MG63 (cell line): ENCODE results near the gene ATG2B. TPM values are rescaled to one million over a fixed set of nuclear protein-coding genes. Genes with fewer than 3 reads are reported as not detected.

Experiments used
- DNase-seq: peaks from one replicate; pipeline ENCODE4 v3.0.0-alpha.2; 2020
- H3K27me3 ChIP-seq: fragments of 250-450 bp; sonication (Bioruptor Pico); 2 replicates; pipeline ENCODE4 v1.5.1; 2020; ENCODE audit warnings: mild to moderate bottlenecking, moderate library complexity
- H3K36me3 ChIP-seq: fragments of 250-450 bp; sonication (Bioruptor Pico); 2 replicates; pipeline ENCODE4 v1.5.1; 2020; ENCODE audit warnings: mild to moderate bottlenecking, moderate library complexity
- H3K4me3 ChIP-seq: fragments of 250-450 bp; sonication (Bioruptor Pico); 2 replicates; pipeline ENCODE4 v1.5.1; 2020; ENCODE audit warnings: mild to moderate bottlenecking, moderate library complexity
- H3K9me3 ChIP-seq: fragments of 250-450 bp; sonication (Bioruptor Pico); 2 replicates; pipeline ENCODE4 v1.5.1; 2020; ENCODE audit warnings: mild to moderate bottlenecking, moderate library complexity
- total RNA-seq: library from RNA; depleted of rRNA; stranded (reverse); fragments of >200 nt; shearing (Covaris generic); gene quantifications from 2 replicates; pipeline ENCODE4 v1.2.3, GENCODE V29; 2014; ENCODE audit warnings: low replicate concordance

Gene ATG2B
- total RNA-seq, 1 experiment from 2014 or later, result 3.1 TPM

- DNase-seq, result no peak
Measured at GRCh38 chr14:96297000-96297399, 66.1 kb downstream of the ATG2B start.

GRCh38 chr14:96294246-96294645, 68.9 kb downstream of the ATG2B start:
- Histone ChIP-seq H3K36me3 (no peaks in the 10 kb centered on the region), H3K9me3 (no peaks in the 10 kb centered on the region), H3K4me3 (no peak overlapping the region), H3K27me3 (no peaks in the 10 kb centered on the region)
- no peak for DNase-seq

More at GRCh38 chr14:96297000-96297399, 66.1 kb downstream of the ATG2B start:
- H3K27me3 ChIP-seq, result no peaks in the 10 kb centered on the region
- no peaks in the 10 kb centered on the region for H3K9me3 ChIP-seq
- no peaks in the 10 kb centered on the region; the same call in 1 of the 2 replicates for H3K36me3 ChIP-seq
- no peak overlapping the region for H3K4me3 ChIP-seq

DNA sequence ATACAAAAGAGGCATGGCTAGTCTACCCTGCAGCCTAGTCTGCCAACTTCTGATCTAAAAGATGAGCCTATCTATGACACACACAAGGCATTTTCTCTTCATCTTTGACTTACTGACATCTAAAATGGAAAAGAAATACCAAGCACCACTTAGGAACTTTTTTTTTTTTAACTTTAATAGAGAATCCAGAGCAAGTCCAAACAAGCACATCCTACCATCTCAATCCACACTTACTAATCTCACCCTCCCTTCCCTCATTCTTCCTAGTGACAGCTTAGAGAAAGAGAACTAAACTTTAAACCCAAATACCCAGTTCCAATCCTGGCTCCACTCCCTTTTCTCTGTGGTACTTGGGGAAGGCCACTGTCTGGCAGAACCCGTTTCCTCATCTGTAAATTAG, 75.3 kb downstream of the ATG2B start:
- no peak overlapping the region for H3K4me3 ChIP-seq
- H3K36me3 ChIP-seq, result no peaks in the 10 kb centered on the region
- no peak for DNase-seq
- H3K27me3 ChIP-seq, result no peaks in the 10 kb centered on the region
- no peaks in the 10 kb centered on the region for H3K9me3 ChIP-seq

DNA sequence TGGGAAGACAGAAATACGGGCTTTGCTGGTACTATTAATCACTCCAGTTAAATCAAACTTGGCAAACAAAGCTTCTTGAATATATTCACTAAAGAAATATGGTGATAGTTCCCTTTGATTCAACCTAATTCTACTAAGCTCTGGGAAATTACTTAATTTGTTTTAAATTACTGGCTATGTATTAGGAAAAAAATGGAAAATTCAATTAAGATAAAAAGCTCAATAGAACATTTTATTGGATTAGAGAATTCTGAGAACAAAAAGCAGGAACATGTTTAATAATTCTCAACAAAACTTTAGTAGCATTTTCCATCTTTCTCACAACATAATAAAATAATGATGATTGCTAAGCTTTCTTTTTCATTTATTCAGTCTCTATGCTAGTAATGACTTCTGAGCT, 76.9 kb downstream of the ATG2B start:
- Histone ChIP-seq H3K9me3 (no peaks in the 10 kb centered on the region), H3K27me3 (no peaks in the 10 kb centered on the region), H3K36me3 (no peaks in the 10 kb centered on the region), H3K4me3 (no peak overlapping the region)
- DNase-seq, result no peak

- DNase-seq, result no peak
- Histone ChIP-seq H3K36me3 (no peaks in the 10 kb centered on the region), H3K27me3 (no peaks in the 10 kb centered on the region), H3K9me3 (no peaks in the 10 kb centered on the region), H3K4me3 (no peak overlapping the region)
Measured at GRCh38 chr14:96285667-96286066, 77.5 kb downstream of the ATG2B start.

GRCh38 chr14:96284430-96284829, 78.7 kb downstream of the ATG2B start:
- H3K4me3 ChIP-seq, result no peak overlapping the region
- H3K9me3 ChIP-seq, result no peaks in the 10 kb centered on the region
- H3K36me3 ChIP-seq, result no peaks in the 10 kb centered on the region
- DNase-seq, result no peak
- no peaks in the 10 kb centered on the region for H3K27me3 ChIP-seq

GRCh38 chr14:96284008-96284407, 79.1 kb downstream of the ATG2B start:
- Histone ChIP-seq H3K4me3 (no peak overlapping the region), H3K27me3 (no peaks in the 10 kb centered on the region), H3K36me3 (no peaks in the 10 kb centered on the region), H3K9me3 (no peaks in the 10 kb centered on the region)
- DNase-seq, result no peak

DNA sequence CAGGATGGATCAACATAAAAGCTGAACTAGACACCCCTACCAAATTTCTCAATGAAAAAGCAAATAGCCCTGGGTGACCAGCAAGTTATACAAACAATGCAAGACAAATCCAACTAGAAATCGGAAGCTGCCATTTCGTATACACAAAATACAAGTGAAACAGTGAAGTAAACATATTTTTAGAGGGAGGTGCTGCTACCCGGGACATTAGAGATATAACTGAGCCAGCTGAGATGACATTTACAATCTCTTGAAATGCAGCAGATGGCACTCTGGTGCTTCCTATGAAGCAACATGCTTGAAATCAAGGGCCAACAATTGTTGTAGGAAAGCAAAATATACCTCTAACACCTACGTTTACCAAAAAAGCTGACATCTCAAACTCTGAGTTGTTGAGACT, 81.7 kb downstream of the ATG2B start:
- no peak overlapping the region for H3K4me3 ChIP-seq
- no peak for DNase-seq

GRCh38 chr14:96280104-96280503, 83.0 kb downstream of the ATG2B start:
- Histone ChIP-seq H3K36me3 (no peaks in the 10 kb centered on the region), H3K9me3 (no peaks in the 10 kb centered on the region), H3K27me3 (no peaks in the 10 kb centered on the region), H3K4me3 (no peak overlapping the region)
- DNase-seq, result no peak

More for the DNA sequence above, 81.7 kb downstream of the ATG2B start:
- no peaks in the 10 kb centered on the region for H3K36me3 ChIP-seq
- H3K27me3 ChIP-seq, result no peaks in the 10 kb centered on the region
- no peaks in the 10 kb centered on the region for H3K9me3 ChIP-seq

- H3K27me3 ChIP-seq, result no peaks in the 10 kb centered on the region
- H3K9me3 ChIP-seq, result no peaks in the 10 kb centered on the region
- no peaks in the 10 kb centered on the region for H3K36me3 ChIP-seq
- DNase-seq, result no peak
- no peak overlapping the region for H3K4me3 ChIP-seq
Measured at GRCh38 chr14:96279564-96279963, 83.6 kb downstream of the ATG2B start.

GRCh38 chr14:96277890-96278289, 85.3 kb downstream of the ATG2B start:
- DNase-seq, result no peak
- H3K9me3 ChIP-seq, result no peaks in the 10 kb centered on the region
- no peak overlapping the region for H3K4me3 ChIP-seq
- H3K27me3 ChIP-seq, result no peaks in the 10 kb centered on the region
- no peaks in the 10 kb centered on the region for H3K36me3 ChIP-seq

DNA sequence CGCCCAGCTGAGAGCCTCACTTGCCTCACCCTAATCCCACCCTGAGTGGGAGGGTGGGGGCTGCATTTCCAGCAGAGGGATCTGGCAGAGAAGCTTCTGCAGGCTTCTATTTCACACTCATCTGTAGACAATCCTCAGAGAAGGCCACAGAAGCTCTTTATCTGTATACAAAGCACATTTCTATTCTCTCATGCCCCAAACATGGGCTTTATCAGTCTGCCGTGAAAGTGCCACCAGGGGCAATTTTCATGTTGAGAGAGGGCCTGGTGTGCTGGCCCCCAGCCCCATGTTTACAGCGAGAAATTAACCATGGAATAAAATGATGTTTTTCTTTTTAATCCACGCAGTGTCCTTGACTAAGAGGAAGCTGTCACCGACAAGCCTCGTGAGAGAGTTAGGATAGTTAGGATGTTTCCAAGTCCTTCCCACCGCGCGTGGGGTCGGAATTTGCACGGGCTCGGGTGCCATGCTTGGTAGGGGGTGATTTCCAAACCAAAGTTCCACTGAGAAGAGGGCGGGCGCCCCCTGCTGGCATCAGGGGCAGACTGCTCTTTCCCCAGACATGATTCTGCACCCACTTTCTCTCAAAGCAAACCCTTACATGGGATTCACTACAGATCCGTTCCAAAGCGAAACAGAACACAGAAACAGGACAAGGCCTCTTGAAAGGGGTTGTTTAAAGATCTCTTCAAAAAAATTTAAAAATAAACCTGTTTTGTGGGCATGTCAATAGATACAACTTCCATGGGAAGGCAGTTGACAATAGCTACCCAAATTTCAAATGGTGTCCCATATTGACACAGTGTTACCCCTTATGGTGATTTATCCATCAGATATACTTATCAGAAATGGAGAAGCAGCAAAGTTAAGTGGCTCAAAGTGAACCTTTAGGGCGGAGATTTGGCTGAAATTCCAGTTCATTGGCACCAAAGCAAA, 87.7 kb downstream of the ATG2B start:
- no peak overlapping the region for H3K4me3 ChIP-seq
- DNase-seq, result peak; percentile 41
- H3K9me3 ChIP-seq, result peaks cover 6% of the 10 kb centered on the region; the same call in 1 of the 2 replicates
- no peaks in the 10 kb centered on the region for H3K36me3 ChIP-seq
- no peaks in the 10 kb centered on the region for H3K27me3 ChIP-seq

GRCh38 chr14:96274543-96274942, 88.6 kb downstream of the ATG2B start:
- DNase-seq, result no peak

DNA sequence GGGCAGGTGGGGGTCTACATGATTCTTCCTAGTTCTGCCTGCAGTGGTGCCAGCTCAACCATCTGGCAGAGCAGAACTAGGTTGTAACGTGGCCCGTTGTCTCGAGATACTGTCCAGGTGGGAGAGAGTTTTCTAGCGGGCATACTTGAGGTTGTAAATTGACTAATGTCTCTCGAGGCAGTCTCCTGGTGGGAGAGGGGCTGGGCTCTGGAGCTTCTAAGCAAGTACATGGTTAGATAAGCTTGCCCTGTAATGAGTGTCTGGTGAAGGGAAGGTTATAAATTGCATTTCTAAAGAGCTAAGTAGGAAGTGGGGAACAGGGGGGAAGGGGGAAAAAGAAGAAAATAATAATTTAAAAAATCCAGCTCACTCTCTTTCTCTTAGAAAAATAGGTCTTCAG, 89.0 kb downstream of the ATG2B start:
- DNase-seq, result no peak
- Histone ChIP-seq H3K9me3 (peaks cover 6% of the 10 kb centered on the region; the same call in 1 of the 2 replicates), H3K27me3 (no peaks in the 10 kb centered on the region), H3K36me3 (no peaks in the 10 kb centered on the region), H3K4me3 (no peak overlapping the region)

More at GRCh38 chr14:96274543-96274942, 88.6 kb downstream of the ATG2B start:
- Histone ChIP-seq H3K9me3 (peaks cover 6% of the 10 kb centered on the region; the same call in 1 of the 2 replicates), H3K36me3 (no peaks in the 10 kb centered on the region), H3K4me3 (no peak overlapping the region), H3K27me3 (no peaks in the 10 kb centered on the region)

- H3K36me3 ChIP-seq, result peaks cover under 1% of the 10 kb centered on the region; the same call in 1 of the 2 replicates
- H3K4me3 ChIP-seq, result no peak overlapping the region
- H3K27me3 ChIP-seq, result no peaks in the 10 kb centered on the region
- H3K9me3 ChIP-seq, result peaks cover 6% of the 10 kb centered on the region; the same call in 1 of the 2 replicates
- no peak for DNase-seq
Measured at GRCh38 chr14:96273629-96274028, 89.5 kb downstream of the ATG2B start.

DNA sequence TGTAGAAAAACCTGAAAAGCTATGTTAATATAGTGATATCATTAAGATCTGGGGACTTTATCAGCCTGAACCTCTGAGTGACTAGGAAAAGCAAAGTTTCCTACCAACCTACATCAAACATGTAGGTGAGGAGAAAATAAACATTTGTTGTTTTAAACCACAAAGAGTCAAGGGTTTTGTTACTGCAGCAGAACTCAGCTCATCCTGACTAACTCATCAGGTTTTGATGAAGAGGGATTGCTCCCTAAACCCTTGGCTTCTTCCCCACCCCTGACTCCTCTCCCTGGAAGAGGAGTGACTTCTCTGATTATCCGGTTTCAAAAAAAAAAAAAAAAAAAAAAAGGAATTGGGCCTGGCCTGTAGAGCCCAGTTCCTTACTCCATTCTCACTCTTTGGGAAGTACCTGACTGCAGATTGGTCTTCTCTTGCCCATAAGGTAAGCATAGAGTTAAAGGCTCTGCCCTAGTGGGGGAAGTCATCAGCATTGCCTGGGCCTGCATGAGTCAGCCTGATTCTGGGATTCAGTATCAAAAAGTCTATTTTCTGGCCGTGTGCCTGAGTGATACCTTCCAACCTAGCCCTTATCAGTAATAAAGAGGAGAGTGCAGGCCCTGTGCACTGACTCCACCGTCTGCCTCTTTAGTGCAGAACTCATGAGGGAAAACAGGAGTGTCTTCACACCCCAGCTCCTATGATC, 90.2 kb downstream of the ATG2B start:
- Histone ChIP-seq H3K27me3 (no peaks in the 10 kb centered on the region), H3K9me3 (peaks cover 6% of the 10 kb centered on the region; the same call in 1 of the 2 replicates), H3K36me3 (peaks cover 6% of the 10 kb centered on the region; the same call in 1 of the 2 replicates), H3K4me3 (no peak overlapping the region)
- DNase-seq, result no peak

- peak; percentile 19 for DNase-seq
- Histone ChIP-seq H3K27me3 (no peaks in the 10 kb centered on the region), H3K4me3 (no peak overlapping the region), H3K9me3 (peaks cover 6% of the 10 kb centered on the region; the same call in 1 of the 2 replicates), H3K36me3 (peaks cover 18% of the 10 kb centered on the region)
Measured at GRCh38 chr14:96271421-96271762, 91.7 kb downstream of the ATG2B start.
